Stimulated activated CD4-positive, alpha-beta T cell treated with anti-CD3 and anti-CD28 coated beads, Interleukin-15, amount 100 ng/mL, for 24 hours (primary cell): ENCODE data around the gene LOXHD1.

Source experiments
- DNase-seq: peaks from one replicate; pipeline ENCODE4 v3.0.0-alpha.2; 2020

The LOXHD1 gene

DNA sequence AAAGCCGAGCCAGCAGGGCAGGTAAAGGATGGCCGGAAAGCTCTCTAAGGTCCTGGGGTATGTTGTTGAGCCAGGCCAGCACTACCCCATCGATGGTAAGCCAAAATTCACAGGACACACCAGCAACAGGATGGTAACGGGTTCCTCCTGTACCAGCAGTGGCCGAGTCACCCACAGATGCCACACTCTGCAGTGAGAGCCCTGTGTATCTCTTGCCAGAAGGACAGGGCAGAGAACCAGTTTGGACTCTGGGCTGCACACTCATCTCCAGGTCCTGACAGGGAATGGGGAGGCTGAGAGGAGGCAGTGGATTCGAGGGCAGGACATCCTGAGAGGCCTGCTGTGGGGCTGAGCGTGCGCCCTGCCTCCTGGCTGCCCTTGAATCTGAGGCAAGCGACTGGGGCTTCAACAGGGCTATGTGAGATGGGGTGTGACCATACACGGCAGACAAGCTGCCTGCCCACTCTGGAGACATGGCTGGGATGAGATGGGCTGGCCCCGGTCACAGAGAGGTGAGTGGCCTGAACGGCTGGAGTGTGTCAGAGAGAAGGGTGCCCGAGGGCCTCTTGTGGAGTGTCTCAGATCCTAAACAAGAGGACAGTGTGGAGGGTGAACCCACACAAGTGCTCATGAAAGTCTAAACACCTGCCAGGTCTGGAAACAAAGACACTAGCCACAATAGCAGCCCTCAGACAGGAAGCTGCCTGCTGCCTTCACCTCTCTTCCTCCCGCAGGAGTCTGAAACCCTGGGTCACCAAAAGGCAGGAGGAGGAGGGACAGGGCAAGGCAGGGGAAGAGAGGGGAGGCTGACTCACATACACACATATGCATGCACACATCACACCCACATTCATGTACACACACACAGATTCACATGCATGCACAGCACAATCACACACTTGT, 182.3 kb downstream of the LOXHD1 start:
- DNase-seq: no peak

- no peak for DNase-seq
Measured at GRCh38 chr18:46471809-46472498, 185.1 kb downstream of the LOXHD1 start.

DNA sequence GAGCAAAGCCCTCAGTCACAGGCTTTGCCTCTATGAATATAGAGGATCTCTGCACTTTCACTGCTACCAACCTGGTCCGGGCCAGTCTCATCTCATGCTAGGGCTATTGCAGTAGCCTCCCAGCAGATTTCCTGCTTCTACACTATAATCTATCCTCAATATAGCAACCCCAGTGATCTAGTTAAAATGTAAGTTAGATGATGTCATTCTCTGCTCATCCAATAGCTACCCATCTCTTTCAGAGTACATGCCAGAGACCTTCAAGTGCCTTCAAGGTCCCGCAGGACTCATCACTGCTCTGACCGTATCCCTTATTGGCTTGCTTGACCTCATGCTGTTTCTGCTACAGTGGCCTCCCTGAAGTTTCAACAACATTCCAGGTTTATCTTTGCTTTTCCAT, 186.3 kb downstream of the LOXHD1 start:
- no peak for DNase-seq

GRCh38 chr18:46469186-46469915, 187.7 kb downstream of the LOXHD1 start:
- DNase-seq: no peak

- no peak for DNase-seq
Measured at GRCh38 chr18:46468426-46469180, 188.4 kb downstream of the LOXHD1 start.

- DNase-seq: no peak
Measured at GRCh38 chr18:46466234-46467160, 190.5 kb downstream of the LOXHD1 start.

DNA sequence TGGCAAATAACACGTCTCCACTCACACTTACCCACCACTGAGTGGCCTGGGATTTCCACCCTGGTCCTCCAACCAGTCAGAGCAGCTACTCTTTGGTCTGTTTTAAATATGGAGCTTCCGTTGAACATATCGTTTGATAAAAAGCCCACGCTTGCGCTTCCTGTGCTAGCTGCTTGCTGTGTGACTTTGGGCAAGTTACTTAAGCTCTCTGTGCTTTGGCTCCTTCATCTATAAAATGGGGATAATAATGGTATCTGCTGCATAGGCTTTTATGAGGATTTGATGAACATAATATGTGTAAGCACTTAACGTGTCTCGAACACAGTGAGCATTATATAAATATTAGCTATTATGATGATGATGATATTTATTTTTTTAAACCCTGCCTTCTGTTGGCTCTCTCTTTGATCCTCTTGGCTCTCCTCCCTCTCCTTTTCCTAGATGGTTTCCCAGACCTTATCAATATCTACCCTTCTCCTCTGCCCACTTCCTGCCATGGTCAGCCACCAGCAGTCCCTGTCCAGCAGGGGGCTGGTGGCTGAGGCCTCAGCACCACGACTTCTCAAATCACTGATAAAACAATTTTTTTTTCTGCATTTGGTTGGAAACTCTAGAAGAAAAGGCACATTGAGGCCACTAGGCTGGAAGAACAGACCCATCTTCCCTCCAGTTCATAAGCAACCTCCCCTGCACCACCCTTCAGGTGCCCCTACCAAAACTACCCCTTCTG, 191.9 kb downstream of the LOXHD1 start:
- no peak for DNase-seq

GRCh38 chr18:46462523-46462922, 194.5 kb downstream of the LOXHD1 start:
- no peak for DNase-seq

GRCh38 chr18:46461993-46462392, 195.0 kb downstream of the LOXHD1 start:
- DNase-seq: no peak

GRCh38 chr18:46460754-46461153, 196.3 kb downstream of the LOXHD1 start:
- DNase-seq: no peak

DNA sequence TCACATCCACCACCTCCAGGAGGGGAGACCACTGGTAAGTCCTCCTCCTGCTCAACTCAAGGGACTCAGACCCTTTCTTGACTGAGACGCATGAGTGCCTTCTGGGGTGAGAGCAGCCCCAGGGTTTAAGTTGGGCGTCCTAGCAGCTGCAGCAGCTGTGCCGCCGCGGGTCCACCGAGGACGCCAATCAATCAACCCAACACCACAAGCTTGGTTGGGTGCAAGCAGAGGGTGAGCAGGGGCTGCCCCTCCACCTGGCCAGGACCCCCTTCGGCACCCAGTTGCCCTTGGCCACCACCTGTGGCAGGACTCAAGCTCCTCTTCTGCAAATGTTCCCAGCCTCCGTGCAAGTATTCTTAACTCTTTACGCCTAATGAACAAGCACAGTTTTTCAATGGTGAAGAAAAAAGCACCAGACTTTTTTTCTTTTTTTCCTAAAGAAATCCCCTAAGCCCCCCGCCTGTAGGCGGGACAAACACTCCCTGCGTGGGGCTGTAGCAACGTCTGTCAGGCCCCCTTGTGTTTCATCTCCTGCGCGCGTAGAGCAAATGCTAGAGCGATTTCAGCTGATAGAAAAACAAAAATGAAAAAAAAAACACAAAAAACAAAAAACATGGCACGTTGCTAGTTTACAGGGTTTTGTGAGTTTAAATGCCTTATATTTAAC, 197.1 kb downstream of the LOXHD1 start:
- DNase-seq: no peak

- no peak for DNase-seq
Measured at GRCh38 chr18:46458472-46458871, 198.5 kb downstream of the LOXHD1 start.

DNA sequence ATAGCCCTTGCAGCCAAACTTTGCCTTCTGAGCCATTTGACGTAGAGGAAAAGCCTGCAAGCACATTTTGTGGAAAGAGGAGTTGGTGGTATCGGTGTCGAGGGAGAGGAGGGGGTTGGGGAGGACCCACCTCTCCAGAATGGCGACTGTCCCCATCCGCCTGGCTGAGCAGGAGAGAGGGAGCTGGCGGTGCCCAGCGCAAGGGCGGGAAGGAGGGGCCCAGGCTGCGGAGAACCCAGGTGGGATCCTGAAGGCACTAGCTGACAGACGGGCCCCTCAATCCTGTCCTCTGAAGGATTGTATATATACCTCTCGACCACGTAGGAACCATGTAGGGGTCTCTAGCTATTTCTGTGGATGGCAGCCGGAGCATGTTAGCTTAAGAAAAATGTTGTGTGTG, 200.3 kb downstream of the LOXHD1 start:
- no peak for DNase-seq

- no peak for DNase-seq
Measured at GRCh38 chr18:46452820-46453219, 204.2 kb downstream of the LOXHD1 start.

DNA sequence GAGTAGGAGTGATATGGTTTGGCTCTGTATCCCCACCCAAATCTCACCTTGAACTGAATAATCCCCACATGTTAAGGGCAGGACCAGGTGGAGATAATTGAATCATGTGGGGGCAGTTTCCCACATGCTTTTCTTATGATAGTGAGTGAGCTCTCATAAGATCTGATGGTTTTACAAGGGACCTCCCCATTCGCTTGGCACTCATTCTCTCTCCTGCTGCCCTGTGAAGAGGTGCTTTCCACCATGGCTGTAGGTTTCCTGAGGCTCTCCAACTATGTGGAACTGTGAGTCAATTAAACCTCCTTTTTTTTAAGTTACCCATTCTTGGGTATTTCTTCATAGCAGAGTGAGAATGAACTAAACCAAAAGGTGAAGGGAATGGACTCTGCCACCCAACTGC, 207.5 kb downstream of the LOXHD1 start:
- no peak for DNase-seq

DNA sequence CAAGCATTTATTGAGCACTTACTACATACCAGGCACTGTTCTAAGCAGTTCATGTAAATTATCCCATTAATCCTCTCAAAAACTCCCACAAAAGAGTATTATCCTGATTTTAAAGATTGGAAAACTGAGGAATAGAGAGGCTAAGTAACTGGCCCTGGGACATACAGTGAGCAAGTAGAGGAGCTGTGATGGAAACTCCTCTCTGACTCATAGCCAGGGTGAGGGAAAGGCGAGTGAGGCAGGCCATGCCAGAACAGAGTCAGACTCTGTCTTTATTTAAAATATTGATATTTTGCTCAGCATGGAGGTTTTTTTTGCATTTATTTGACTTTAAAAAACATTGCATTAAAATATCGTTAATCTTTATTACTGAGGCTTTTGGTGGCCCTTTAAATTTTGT, 208.0 kb downstream of the LOXHD1 start:
- DNase-seq: no peak

DNA sequence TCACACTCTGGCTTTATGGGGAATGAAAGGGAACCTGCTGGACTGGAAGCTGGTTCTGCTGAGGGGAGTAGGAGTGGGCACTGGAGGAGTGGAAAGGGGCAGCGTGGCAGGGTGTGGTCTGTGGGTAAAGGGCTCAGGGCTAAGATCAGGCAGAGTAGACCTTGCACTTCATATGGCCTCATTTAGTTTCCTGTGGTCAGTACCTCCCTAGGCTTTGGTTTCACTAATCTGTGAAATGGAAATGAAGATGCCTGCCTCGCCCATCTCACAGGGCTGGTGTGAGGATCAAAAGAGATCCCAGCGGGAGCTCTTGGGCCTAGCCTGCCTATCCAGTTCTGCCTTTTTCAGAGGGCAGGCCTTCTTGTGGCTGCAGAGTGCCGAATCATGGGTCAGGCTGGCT, 208.7 kb downstream of the LOXHD1 start:
- no peak for DNase-seq

GRCh38 chr18:46447792-46448191, 209.2 kb downstream of the LOXHD1 start:
- no peak for DNase-seq

DNA sequence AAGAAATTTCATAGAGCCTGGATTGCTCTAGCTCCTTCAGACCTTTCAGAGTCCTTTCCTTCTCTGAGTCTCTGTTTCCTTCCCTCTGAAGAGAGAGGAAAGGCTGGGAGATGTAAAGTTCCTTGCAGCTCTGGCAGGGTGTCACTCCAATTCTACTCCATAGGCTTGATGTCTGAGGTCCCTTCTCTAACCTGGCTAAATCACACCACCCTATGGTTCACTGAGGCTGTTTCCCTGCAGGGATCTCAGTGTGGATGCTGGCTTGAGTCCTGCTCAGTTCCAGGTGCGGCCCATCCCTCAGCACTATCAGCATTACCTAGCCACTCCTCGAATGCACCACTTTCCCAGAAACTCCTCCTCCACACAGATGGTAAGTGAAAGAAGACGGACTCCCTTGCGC, 209.7 kb downstream of the LOXHD1 start:
- DNase-seq: no peak

GRCh38 chr18:46445522-46446313, 211.3 kb downstream of the LOXHD1 start:
- no peak for DNase-seq
